ENCODE data around the gene PTPRA.

Gene PTPRA

GRCh38 chr20:3081641-3082040, 208.4 kb downstream of the PTPRA start:
- no peak for DNase-seq

- no peak for DNase-seq
Observed at GRCh38 chr20:3082306-3082951, 209.1 kb downstream of the PTPRA start.

- DNase-seq = no peak
Observed at GRCh38 chr20:3082955-3083952, 210.0 kb downstream of the PTPRA start.

GRCh38 chr20:3084283-3084985, 211.2 kb downstream of the PTPRA start, which contains the start of gene AVP:
TSS of gene AVP (minus strand) at chr20:3084724. CDS start at chr20:3084674, 50 bp downstream.
- no peak for DNase-seq

- DNase-seq = no peak
Observed at GRCh38 chr20:3084986-3085360, 211.7 kb downstream of the PTPRA start.

DNA sequence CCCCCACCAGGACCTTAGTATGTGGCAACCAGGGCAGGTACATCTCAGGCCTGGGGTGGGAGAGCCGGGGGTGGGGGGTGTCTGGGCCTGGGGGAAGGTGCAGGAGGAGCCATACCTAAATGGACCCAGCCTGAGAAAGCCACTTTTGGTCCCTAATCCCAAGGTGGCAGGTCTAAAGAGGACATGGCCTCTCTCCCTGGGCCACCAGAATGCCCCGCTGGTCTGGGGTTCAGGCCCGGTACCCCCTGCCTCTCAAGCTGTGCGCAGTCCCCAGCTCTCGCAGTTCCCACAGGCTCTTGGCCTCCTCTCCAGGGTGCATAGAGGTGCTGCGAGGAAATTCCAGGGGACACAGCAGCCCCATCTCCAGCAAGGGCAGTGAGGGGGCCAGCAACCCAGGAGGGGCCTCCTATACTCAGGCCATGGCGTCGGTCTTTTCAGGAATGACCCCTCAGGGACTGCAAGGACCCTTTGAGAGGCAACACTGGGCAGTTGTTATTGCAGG, 212.3 kb downstream of the PTPRA start:
- no peak for DNase-seq

GRCh38 chr20:3088031-3088430, 214.8 kb downstream of the PTPRA start:
- DNase-seq = no peak

Data from suppressor macrophage treated with lipopolysaccharide for 4 hours (primary cell).